Ishikawa (cell line): ENCODE results near the gene CAMK2N1.

Source experiments
- CEBPB ChIP-seq: IDR thresholded peaks from 2 replicates; pipeline ENCODE4 v1.6.1; 2012
- CREB1 ChIP-seq: IDR thresholded peaks from 2 replicates; pipeline ENCODE4 v1.6.1; 2012; ENCODE audit warnings: low read depth
- EGR1 ChIP-seq: IDR thresholded peaks from 2 replicates; pipeline ENCODE4 v1.6.1; 2012
- EP300 ChIP-seq: IDR thresholded peaks from 2 replicates; pipeline ENCODE4 v1.6.1; 2012; ENCODE audit warnings: borderline replicate concordance
- FOXM1 ChIP-seq: IDR thresholded peaks from 2 replicates; pipeline ENCODE4 v1.6.1; 2012; ENCODE audit warnings: low read depth, borderline replicate concordance
- MAX ChIP-seq: IDR thresholded peaks from 2 replicates; pipeline ENCODE4 v1.6.1; 2012
- RAD21 ChIP-seq: IDR thresholded peaks from 2 replicates; pipeline ENCODE4 v1.6.1; 2012; ENCODE audit warnings: low read depth
- REST ChIP-seq: IDR thresholded peaks from 2 replicates; pipeline ENCODE4 v1.6.1; 2012; ENCODE audit warnings: low read depth, mild to moderate bottlenecking
- TCF12 ChIP-seq: IDR thresholded peaks from 2 replicates; pipeline ENCODE4 v1.6.1; 2012; ENCODE audit warnings: low read depth
- TEAD4 ChIP-seq: IDR thresholded peaks from 2 replicates; pipeline ENCODE4 v1.6.1; 2012
- USF1 ChIP-seq: IDR thresholded peaks from 2 replicates; pipeline ENCODE4 v1.6.1; 2012
- YY1 ChIP-seq: IDR thresholded peaks from 2 replicates; pipeline ENCODE4 v1.6.1; 2012; ENCODE audit warnings: low read depth
- ZBTB7A ChIP-seq: IDR thresholded peaks from 2 replicates; pipeline ENCODE4 v1.6.1; 2012; ENCODE audit warnings: low read depth

GRCh38 chr1:20479840-20480239 lies 6.2 kb downstream of the CAMK2N1 start:
- no peak for TF ChIP-seq EP300
- no peak for TF ChIP-seq REST
- TF ChIP-seq CEBPB = no peak
- no peak for TF ChIP-seq YY1
- no peak for TF ChIP-seq TCF12
- no peak for TF ChIP-seq MAX
- TF ChIP-seq RAD21 = no peak
- TF ChIP-seq FOXM1 = no peak
- no peak for TF ChIP-seq CREB1
- TF ChIP-seq USF1 = no peak
- TF ChIP-seq EGR1 = no peak
- TF ChIP-seq TEAD4 = no peak
- TF ChIP-seq ZBTB7A = no peak
